IPS-20b (cell line): Measurements from ENCODE around the gene NOL9.

Experiments
- H3K27ac ChIP-seq: one replicate; pipeline ENCODE4 v1.5.1; 2013; ENCODE audit warnings: low read length
- H3K27me3 ChIP-seq: 2 replicates; pipeline ENCODE4 v1.6.1; 2013; ENCODE audit warnings: mild to moderate bottlenecking, low read length, inconsistent platforms; ENCODE audit not compliant: insufficient read depth
- H3K36me3 ChIP-seq: 2 replicates; pipeline ENCODE4 v1.6.1; 2013; ENCODE audit warnings: low read depth, mild to moderate bottlenecking, inconsistent platforms, low read length, moderate library complexity; ENCODE audit not compliant: insufficient read depth
- H3K4me1 ChIP-seq: 2 replicates; pipeline ENCODE4 v1.6.1; 2013; ENCODE audit warnings: mild to moderate bottlenecking, control low read depth, inconsistent platforms, low read length, moderate library complexity; ENCODE audit not compliant: insufficient read depth
- H3K4me3 ChIP-seq: 2 replicates; pipeline ENCODE4 v1.5.1; 2013; ENCODE audit warnings: mild to moderate bottlenecking, low read length, inconsistent platforms
- H3K9ac ChIP-seq: 2 replicates; pipeline ENCODE4 v1.6.1; 2013; ENCODE audit warnings: low read depth, mild to moderate bottlenecking, inconsistent platforms, low read length, moderate library complexity
- H3K9me3 ChIP-seq: 2 replicates; pipeline ENCODE4 v1.6.1; 2013; ENCODE audit warnings: mild to moderate bottlenecking, low read depth, low read length, inconsistent platforms; ENCODE audit not compliant: insufficient read depth

The NOL9 gene

DNA sequence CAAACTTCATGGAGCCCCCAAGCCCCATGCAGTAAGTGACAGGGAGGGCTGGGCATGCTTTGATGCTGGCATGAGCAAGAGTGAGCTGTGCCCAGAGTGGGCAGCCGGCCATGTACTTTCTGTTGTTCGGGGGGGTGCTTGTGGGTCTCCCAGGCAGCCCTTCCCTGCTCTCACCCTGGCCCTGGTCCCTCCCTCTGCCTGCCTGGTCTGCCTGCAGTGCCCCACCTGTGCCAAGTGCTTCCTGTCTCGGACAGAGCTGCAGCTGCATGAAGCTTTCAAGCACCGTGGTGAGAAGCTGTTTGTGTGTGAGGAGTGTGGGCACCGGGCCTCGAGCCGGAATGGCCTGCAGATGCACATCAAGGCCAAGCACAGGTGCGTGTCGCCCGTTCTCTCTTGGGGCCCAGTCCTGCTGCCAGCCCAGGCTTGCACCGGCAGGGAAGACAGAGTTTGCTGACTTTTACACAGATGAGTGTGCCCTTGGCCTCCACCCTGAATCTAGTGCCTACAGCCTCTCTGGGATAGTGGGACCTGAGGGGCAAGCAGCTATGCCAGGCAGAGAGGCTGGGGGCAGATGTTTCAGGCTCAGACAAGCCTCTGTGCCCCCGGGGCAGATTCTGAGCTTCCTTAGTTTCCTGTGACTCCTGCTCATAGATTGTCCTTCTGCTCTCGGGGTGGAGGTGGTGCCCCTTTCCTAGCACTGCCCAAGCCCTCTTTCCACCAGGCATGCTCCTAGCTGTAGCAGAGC lies 33.1 kb upstream of the NOL9 start:
- Histone ChIP-seq H3K36me3 (peaks cover 52% of the 10 kb centered on the region), H3K4me1 (no peaks in the 10 kb centered on the region), H3K9ac (no peak overlapping the region), H3K4me3 (no peak overlapping the region), H3K27me3 (no peaks in the 10 kb centered on the region), H3K27ac (no peak overlapping the region), H3K9me3 (no peaks in the 10 kb centered on the region)

GRCh38 chr1:6586404-6586816 lies 32.1 kb upstream of the NOL9 start:
- no peak overlapping the region for H3K27ac ChIP-seq
- H3K36me3 ChIP-seq: peaks cover 48% of the 10 kb centered on the region
- no peaks in the 10 kb centered on the region for H3K27me3 ChIP-seq
- no peaks in the 10 kb centered on the region for H3K4me1 ChIP-seq
- H3K4me3 ChIP-seq: no peak overlapping the region
- H3K9ac ChIP-seq: no peak overlapping the region
- no peaks in the 10 kb centered on the region for H3K9me3 ChIP-seq

DNA sequence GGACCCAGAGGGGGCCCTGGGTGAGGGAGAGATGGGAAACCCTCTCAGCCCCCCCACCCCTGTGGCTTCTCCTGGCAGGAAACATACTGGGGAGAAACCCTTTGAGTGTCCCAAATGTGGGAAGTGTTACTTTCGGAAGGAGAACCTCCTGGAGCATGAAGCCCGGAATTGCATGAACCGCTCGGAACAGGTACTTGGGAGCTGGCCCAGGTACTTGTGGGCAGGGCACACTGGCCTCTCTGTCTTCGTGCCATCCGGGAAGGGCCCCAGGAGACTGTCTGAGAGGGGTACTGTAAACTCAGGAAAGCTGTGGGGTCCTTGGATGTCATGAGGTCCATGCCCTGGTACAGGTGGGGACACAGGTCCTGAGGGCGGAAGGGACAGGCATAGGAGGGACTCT lies 31.5 kb upstream of the NOL9 start:
- H3K27ac ChIP-seq: no peak overlapping the region
- no peak overlapping the region for H3K9ac ChIP-seq
- no peaks in the 10 kb centered on the region for H3K9me3 ChIP-seq
- no peak overlapping the region for H3K4me3 ChIP-seq
- H3K4me1 ChIP-seq: peaks cover under 1% of the 10 kb centered on the region; the same call in 1 of the 2 replicates
- peaks cover 44% of the 10 kb centered on the region for H3K36me3 ChIP-seq
- H3K27me3 ChIP-seq: no peaks in the 10 kb centered on the region

DNA sequence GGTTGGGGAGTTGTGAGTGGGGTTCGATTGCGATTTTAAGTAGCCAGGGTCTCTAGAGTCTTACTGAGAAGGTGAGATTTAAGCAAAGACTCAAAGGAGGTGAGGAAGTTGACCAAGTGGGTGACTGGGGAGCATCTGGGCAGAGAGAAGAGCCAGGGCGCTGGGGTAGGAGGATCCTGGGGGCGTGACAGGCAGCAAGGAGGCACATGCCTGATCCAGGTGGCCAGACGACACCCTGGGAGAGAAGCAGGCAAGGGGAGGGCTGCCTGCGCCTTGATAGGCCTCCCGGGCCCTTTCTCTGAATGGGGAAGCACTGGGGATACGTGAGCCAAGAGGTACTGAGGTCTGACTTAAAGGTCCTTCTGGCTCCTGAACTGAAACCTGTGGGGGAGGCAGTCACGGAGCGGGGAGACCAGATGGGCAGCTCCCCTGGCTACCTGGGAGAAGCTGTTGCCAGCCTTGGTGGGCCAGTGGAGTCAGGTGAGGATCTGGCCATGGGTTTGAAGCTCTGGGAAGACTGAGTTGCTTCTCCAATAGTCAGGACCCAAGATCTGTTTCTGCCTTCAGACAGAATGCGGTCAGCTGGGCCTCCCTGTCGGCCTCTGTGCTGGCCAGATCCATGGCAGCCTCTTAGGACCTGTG lies 30.9 kb upstream of the NOL9 start:
- Histone ChIP-seq H3K4me3 (no peak overlapping the region), H3K4me1 (peaks cover 6% of the 10 kb centered on the region; the same call in 1 of the 2 replicates), H3K36me3 (peaks cover 37% of the 10 kb centered on the region), H3K27ac (no peak overlapping the region), H3K27me3 (no peaks in the 10 kb centered on the region), H3K9me3 (no peaks in the 10 kb centered on the region), H3K9ac (no peak overlapping the region)

DNA sequence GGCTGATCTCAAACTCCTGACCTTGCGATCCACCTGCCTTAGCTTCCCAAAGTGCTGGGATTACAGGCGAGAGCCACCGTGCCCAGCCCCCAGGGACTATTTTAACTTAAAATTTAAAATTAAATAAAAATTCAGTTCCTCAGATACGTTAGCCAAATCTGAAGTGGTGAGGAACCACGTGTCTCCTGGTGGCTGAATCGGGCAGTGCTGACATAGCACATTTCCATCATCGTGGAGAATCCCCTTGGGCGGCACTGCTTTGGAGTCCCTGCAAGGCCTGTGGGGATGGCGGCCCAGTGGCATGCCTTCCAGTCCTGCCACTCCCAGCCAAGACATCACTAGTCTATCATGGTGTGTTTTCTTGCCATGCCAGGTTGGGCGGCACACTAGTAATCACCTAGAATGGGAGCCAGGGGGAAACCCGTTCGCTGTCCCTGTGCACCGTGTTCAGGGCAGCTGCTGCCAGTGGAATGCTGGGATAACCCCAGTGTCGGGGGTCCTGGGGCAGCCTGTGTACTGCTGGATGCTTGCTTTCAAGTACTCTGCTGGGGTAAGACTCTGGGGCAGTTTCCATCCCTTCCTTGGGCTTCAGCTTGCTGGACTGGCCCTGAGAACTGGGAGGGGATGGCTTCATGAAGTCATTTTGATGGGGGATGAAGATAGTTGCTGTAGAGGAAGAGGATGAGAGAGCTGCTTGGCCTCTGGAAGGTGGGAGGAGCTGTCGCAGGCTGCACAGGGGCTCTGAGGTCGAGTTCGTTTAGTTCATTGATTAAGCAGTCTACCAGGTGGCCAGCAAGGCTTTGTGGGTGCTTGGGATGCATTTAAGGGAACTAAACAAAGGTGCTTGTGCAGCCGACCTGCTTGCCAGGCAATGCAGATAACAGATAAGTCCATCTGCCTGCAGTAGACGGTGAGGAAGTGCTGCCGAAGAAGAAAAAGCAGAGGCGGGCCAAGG lies 30.1 kb upstream of the NOL9 start:
- no peaks in the 10 kb centered on the region for H3K27me3 ChIP-seq
- no peak overlapping the region for H3K4me3 ChIP-seq
- H3K4me1 ChIP-seq: peaks cover 6% of the 10 kb centered on the region; the same call in 1 of the 2 replicates
- H3K9me3 ChIP-seq: no peaks in the 10 kb centered on the region
- no peak overlapping the region for H3K9ac ChIP-seq
- no peak overlapping the region for H3K27ac ChIP-seq
- peaks cover 29% of the 10 kb centered on the region for H3K36me3 ChIP-seq

- Histone ChIP-seq H3K27me3 (no peaks in the 10 kb centered on the region), H3K27ac (no peak overlapping the region), H3K9ac (no peak overlapping the region), H3K4me1 (peaks cover 12% of the 10 kb centered on the region; the same call in 1 of the 2 replicates), H3K9me3 (no peaks in the 10 kb centered on the region), H3K36me3 (peaks cover 11% of the 10 kb centered on the region), H3K4me3 (no peak overlapping the region)
Observed at GRCh38 chr1:6582370-6582769, 28.1 kb upstream of the NOL9 start.

GRCh38 chr1:6581561-6582305 lies 27.4 kb upstream of the NOL9 start:
- no peak overlapping the region for H3K4me3 ChIP-seq
- peaks cover 7% of the 10 kb centered on the region for H3K36me3 ChIP-seq
- no peak overlapping the region for H3K9ac ChIP-seq
- peaks cover 12% of the 10 kb centered on the region; the same call in 1 of the 2 replicates for H3K4me1 ChIP-seq
- H3K9me3 ChIP-seq: no peaks in the 10 kb centered on the region
- H3K27me3 ChIP-seq: no peaks in the 10 kb centered on the region
- no peak overlapping the region for H3K27ac ChIP-seq

GRCh38 chr1:6580593-6581409 lies 26.5 kb upstream of the NOL9 start:
- peak overlapping the region; percentile 79 for H3K4me3 ChIP-seq
- H3K27ac ChIP-seq: no peak overlapping the region

GRCh38 chr1:6580119-6580592 lies 25.8 kb upstream of the NOL9 start:
- Histone ChIP-seq H3K4me1 (peaks cover 12% of the 10 kb centered on the region; the same call in 1 of the 2 replicates), H3K36me3 (peaks cover 7% of the 10 kb centered on the region), H3K27ac (no peak overlapping the region), H3K9me3 (no peaks in the 10 kb centered on the region), H3K9ac (peak overlapping the region; percentile 81; the same call in 1 of the 2 replicates), H3K4me3 (peak overlapping the region; percentile 79), H3K27me3 (no peaks in the 10 kb centered on the region)

More at GRCh38 chr1:6580593-6581409, 26.5 kb upstream of the NOL9 start:
- Histone ChIP-seq H3K27me3 (no peaks in the 10 kb centered on the region), H3K9me3 (no peaks in the 10 kb centered on the region), H3K9ac (peak overlapping the region; percentile 81; the same call in 1 of the 2 replicates), H3K4me1 (peaks cover 12% of the 10 kb centered on the region; the same call in 1 of the 2 replicates), H3K36me3 (peaks cover 7% of the 10 kb centered on the region)

DNA sequence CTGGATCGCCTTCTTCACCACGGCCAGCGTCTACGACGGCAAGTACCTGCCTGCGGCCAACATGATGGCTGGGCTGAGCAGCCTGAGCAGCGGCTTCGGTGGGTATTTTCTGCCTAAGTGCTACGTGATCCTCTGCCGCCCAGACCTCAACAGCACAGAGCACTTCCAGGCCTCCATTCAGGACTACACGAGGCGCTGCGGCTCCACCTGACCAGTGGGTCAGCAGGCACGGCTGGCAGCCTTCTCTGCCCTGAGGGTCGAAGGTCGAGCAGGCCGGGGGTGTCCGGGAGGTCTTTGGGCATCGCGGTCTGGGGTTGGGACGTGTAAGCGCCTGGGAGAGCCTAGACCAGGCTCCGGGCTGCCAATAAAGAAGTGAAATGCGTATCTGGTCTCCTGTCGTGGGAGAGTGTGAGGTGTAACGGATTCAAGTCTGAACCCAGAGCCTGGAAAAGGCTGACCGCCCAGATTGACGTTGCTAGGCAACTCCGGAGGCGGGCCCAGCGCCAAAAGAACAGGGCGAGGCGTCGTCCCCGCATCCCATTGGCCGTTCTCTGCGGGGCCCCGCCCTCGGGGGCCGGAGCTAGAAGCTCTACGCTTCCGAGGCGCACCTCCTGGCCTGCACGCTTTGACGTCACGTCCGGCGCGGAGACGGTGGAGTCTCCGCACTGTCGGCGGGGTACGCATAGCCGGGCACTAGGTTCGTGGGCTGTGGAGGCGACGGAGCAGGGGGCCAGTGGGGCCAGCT lies 25.2 kb upstream of the NOL9 start, which contains the start of gene ZBTB48:
Gene ZBTB48 (plus strand): TSS at position 621 of the 745 bp plus-strand sequence. CDS start 616 bp downstream, outside the sequence.
- peaks cover 12% of the 10 kb centered on the region; the same call in 1 of the 2 replicates for H3K4me1 ChIP-seq
- no peaks in the 10 kb centered on the region for H3K9me3 ChIP-seq
- no peaks in the 10 kb centered on the region for H3K27me3 ChIP-seq
- peak within 1 kb of the TSS; percentile 81; the same call in 1 of the 2 replicates for H3K9ac ChIP-seq
- H3K36me3 ChIP-seq: peaks cover 7% of the 10 kb centered on the region
- no peak within 1 kb of the TSS for H3K27ac ChIP-seq
- peak within 1 kb of the TSS; percentile 79 for H3K4me3 ChIP-seq
